ENCODE results near the gene TCP11L1.

DNA sequence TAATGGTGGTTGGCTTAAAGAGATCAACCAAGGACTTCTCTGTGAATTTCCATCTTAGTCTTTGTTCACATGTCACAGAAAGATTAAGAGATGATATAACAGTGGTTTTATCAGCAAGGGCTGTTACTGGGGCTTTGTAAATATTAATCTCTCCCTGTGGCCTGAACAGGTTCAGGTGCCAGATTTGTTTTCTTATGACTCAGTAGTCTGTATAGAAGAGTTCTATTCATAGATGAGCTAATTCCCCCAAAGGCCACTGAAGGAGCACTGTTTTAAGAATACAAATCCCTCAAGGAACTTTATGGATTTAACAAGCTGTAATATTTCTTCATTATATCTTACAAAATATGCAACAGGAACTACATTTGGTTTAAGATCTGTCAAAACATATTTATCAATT is 50.4 kb downstream of the TCP11L1 start:
- TF ChIP-seq, protein P1, sequence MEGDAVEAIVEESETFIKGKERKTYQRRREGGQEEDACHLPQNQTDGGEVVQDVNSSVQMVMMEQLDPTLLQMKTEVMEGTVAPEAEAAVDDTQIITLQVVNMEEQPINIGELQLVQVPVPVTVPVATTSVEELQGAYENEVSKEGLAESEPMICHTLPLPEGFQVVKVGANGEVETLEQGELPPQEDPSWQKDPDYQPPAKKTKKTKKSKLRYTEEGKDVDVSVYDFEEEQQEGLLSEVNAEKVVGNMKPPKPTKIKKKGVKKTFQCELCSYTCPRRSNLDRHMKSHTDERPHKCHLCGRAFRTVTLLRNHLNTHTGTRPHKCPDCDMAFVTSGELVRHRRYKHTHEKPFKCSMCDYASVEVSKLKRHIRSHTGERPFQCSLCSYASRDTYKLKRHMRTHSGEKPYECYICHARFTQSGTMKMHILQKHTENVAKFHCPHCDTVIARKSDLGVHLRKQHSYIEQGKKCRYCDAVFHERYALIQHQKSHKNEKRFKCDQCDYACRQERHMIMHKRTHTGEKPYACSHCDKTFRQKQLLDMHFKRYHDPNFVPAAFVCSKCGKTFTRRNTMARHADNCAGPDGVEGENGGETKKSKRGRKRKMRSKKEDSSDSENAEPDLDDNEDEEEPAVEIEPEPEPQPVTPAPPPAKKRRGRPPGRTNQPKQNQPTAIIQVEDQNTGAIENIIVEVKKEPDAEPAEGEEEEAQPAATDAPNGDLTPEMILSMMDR (IDR thresholded peaks at IDR 0.05): no peak
- TF ChIP-seq POLR2A (IDR thresholded peaks at IDR 0.05; ENCODE audit: low read depth): no peak
